ES-I3 (cell line): ENCODE measurements around the gene ACBD3.
"Not testable (repeated sequence)": the region's sequence is repeated elsewhere in the genome, so short reads cannot be mapped to it uniquely, and the experiment has no call there.

Source experiments
- H3K36me3 ChIP-seq: 2 replicates; pipeline ENCODE4 v1.6.1; 2013; ENCODE audit warnings: mild to moderate bottlenecking, low read length, control low read depth, moderate library complexity; ENCODE audit not compliant: insufficient read depth
- H3K4me1 ChIP-seq: 2 replicates; pipeline ENCODE4 v1.6.1; 2013; ENCODE audit warnings: mild to moderate bottlenecking, control low read depth, low read length; ENCODE audit not compliant: insufficient read depth
- H3K9ac ChIP-seq: 2 replicates; pipeline ENCODE4 v1.6.1; 2013; ENCODE audit warnings: low read depth, mild to moderate bottlenecking, low read length, moderate library complexity
- H3K9me3 ChIP-seq: 2 replicates; pipeline ENCODE4 v1.6.1; 2013; ENCODE audit warnings: mild to moderate bottlenecking, low read length, moderate library complexity; ENCODE audit not compliant: control insufficient read depth, insufficient read depth

ACBD3 gene

DNA sequence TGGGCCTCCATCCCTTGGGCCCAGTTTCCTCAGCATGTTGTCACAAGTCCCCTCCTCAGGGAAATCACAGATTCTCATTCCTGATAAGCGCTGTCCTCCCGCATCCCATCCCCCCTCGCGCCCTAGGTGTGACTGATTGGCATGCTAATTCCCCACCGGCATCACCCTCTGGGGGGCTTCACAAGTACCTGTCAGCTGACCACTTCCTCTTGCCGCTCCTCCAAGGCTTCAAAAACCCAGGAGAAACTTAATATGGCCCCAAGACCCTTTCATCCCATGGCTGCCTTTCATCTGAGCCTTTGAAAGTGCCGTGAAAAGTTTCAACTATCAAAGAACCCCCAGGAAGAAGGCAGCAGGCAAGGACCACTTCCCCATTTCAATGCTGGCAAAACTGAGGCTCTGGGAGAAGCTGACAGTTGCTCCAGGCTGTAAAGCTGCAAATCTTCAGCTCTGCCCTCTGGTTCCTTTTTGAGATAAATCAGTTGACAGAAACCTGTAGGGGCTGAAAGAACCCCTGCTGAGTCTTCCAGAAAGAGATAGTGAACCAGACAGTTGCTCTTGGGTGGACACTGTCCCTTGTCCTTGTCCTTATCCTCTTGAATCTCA is 24.1 kb upstream of the ACBD3 start:
- Histone ChIP-seq H3K9ac (no peak overlapping the region), H3K9me3 (no peaks in the 10 kb centered on the region), H3K4me1 (peaks cover 27% of the 10 kb centered on the region), H3K36me3 (no peaks in the 10 kb centered on the region)

DNA sequence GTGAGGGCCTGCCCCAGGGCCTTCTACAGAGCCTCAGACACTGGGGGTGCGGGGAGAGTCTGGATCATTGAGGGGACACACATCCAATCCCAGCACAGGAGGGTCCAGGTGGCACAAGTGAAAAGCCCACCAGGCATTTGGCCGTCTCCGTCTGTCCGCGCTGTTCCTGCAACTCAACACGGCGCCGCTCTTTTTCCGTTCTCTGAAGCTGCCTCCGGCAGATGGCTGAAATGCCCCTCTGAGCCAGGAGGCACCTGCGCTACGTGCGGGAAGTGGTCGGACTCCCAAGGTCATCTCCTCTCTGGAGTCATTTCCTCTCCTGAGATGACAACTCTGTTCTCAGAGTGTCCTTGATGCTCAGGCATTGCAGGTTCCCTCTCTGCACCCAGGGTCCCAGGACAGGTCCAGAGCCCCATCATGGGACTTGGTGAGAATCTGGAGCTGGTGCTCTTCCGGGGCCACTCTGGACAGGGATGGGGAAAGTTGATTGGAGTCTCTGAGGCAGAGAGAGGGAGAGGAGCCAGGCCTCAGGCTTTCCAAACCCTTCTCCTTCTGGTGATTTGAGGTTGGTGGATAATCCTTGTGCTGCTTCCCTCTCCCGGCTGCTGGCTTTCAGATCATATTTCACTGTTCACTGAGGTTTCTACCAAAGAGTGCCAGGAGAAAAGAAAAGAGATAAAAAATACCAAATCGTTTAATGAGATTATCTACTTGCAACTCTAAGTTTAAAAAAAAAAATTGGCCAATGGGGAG is 22.9 kb upstream of the ACBD3 start:
- peaks cover 21% of the 10 kb centered on the region for H3K4me1 ChIP-seq
- no peaks in the 10 kb centered on the region for H3K36me3 ChIP-seq
- H3K9ac ChIP-seq: no peak overlapping the region
- no peaks in the 10 kb centered on the region for H3K9me3 ChIP-seq

DNA sequence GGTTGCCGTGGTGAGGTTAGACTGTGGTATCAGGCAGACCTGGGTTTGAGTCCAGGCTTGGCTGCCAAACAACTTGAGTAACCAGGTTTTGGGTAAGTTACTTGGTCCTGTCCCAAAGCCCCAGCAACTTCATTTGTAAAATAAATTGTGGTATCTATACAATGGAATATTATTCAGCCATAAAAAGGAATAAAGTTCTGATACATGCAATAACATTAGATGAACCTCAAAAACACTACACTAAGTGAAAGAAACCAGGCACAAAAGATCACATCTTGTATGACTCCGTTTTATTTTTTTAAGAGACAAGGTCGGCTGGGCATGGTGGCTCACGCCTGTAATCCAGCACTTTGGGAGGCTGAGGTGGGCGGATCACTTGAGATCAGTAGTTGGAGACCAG is 20.5 kb upstream of the ACBD3 start:
- Histone ChIP-seq H3K36me3 (no peaks in the 10 kb centered on the region), H3K9me3 (no peaks in the 10 kb centered on the region), H3K9ac (no peak overlapping the region), H3K4me1 (peaks cover 27% of the 10 kb centered on the region)

DNA sequence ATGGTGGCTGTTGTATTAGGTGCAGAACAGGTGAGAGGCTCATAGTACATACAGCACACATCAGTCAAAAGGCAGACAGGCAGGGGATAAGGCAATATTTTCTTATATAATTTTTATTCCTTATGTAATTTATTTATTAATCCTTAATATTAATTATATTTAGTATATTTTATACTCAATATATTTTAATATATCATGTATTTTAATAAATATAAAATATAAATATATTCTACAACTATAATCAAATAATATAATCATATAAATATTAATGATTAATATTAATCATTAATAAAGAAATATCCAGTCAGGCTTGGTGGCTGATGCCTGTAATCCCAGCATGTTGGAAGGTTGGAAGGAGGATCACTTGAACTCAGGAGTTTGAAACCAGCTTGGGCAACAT is 17.7 kb upstream of the ACBD3 start:
- Histone ChIP-seq H3K4me1 (peaks cover 9% of the 10 kb centered on the region; the same call in 1 of the 2 replicates), H3K36me3 (no peaks in the 10 kb centered on the region), H3K9ac (no peak overlapping the region), H3K9me3 (no peaks in the 10 kb centered on the region)

GRCh38 chr1:226203655-226204054 is 17.1 kb upstream of the ACBD3 start:
- Histone ChIP-seq H3K4me1 (peaks cover 9% of the 10 kb centered on the region; the same call in 1 of the 2 replicates), H3K9ac (no peak overlapping the region), H3K36me3 (no peaks in the 10 kb centered on the region), H3K9me3 (no peaks in the 10 kb centered on the region)

DNA sequence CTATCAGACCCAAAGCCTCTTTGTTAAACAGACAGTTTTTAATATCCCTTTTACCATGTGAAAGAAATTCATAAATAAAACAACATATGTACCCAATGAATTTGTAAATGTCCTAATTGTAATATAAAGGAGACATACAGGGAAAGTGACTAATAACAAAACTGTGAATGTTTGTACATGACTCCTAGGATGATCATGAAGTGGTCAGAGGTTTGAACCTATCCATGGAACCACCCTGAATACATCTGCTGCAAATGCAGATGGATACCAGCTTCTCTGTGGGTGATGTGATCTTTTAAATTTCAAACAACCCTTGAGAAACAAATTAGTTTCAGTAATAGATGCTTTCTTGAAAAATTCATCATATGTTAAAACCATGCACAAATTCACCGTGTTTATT is 16.7 kb upstream of the ACBD3 start:
- no peaks in the 10 kb centered on the region for H3K9me3 ChIP-seq
- H3K4me1 ChIP-seq: peaks cover 9% of the 10 kb centered on the region; the same call in 1 of the 2 replicates
- H3K9ac ChIP-seq: no peak overlapping the region
- H3K36me3 ChIP-seq: no peaks in the 10 kb centered on the region

DNA sequence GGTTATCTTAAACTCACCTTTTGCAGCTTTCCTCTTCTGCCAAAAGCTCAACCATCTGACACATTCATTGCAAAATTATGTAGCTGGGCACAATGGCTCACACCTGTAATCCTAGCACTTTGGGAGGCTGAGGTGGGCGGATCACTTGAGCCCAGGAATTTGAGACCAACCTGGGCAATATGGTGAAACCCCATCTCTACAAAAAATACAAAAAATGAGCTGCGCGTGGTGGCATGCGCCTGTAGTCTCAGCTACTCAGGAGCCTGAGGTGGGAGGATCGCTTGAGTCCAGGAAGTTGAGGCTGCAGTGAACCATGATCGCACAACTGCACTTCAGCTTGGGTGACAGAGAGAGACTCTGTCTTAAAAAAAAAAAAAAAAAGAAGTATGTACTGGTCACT is 16.1 kb upstream of the ACBD3 start:
- H3K4me1 ChIP-seq, H3K36me3 ChIP-seq, H3K9me3 ChIP-seq, H3K9ac ChIP-seq: not testable (repeated sequence)

GRCh38 chr1:226202246-226202645 is 15.7 kb upstream of the ACBD3 start:
- no peaks in the 10 kb centered on the region for H3K36me3 ChIP-seq
- H3K9me3 ChIP-seq: no peaks in the 10 kb centered on the region
- H3K9ac ChIP-seq: no peak overlapping the region
- peaks cover 9% of the 10 kb centered on the region; the same call in 1 of the 2 replicates for H3K4me1 ChIP-seq

DNA sequence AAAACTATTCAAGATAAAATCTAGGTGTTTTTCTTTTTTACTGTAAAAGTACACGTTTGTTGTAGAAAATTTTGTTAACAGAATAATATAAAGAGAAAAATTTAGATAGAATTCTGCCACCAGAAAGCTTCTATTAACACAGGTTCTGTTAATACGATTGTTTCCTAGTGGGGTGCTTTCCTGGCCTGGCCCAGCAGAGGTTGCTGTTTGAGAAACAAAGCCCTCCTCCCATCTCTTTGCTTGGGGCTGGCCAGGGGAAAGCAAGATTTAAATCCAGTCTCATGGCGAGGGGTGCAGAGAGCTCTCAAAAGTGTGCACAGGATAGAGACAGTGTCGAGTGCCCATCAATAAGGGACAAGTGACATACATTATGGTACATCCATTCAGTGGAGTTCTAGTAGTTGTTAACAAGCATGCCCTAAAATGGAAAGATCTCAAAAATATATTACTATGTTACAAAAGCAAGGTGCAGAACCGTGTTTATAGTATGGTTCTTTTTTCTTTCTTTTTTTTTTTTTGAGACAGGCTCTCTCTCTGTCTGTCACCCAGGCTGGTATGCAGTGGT is 14.6 kb upstream of the ACBD3 start:
- no peak overlapping the region for H3K9ac ChIP-seq
- no peaks in the 10 kb centered on the region for H3K36me3 ChIP-seq
- H3K9me3 ChIP-seq: no peaks in the 10 kb centered on the region
- peaks cover 9% of the 10 kb centered on the region; the same call in 1 of the 2 replicates for H3K4me1 ChIP-seq

GRCh38 chr1:226199971-226200370 is 13.4 kb upstream of the ACBD3 start:
- no peak overlapping the region for H3K9ac ChIP-seq
- H3K36me3 ChIP-seq: no peaks in the 10 kb centered on the region
- no peaks in the 10 kb centered on the region for H3K9me3 ChIP-seq
- peaks cover 9% of the 10 kb centered on the region; the same call in 1 of the 2 replicates for H3K4me1 ChIP-seq

DNA sequence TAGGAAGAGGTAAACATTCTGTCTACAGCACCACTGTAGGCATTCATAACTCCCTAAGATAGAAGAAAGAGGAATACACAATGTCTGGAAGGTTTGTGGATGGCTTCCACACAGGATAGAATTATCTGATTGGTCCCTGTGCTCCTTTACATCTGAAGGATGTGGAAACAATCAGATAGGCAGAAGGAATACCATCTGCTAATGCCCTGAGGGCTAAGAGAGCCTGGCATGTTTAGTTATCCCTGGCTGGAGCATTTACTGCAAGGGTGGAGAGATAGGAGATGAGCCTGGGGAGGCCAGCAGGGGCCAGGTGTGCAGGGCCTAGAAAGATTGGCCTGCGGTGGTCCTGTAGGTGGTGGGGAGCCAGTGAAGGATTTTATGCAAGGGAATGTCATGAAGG is 8.6 kb upstream of the ACBD3 start:
- Histone ChIP-seq H3K36me3 (no peaks in the 10 kb centered on the region), H3K9ac (no peak overlapping the region), H3K4me1 (no peaks in the 10 kb centered on the region), H3K9me3 (no peaks in the 10 kb centered on the region)

GRCh38 chr1:226187380-226187779 is 839 bp upstream of the ACBD3 start:
- peak overlapping the region; percentile 90 for H3K9ac ChIP-seq

DNA sequence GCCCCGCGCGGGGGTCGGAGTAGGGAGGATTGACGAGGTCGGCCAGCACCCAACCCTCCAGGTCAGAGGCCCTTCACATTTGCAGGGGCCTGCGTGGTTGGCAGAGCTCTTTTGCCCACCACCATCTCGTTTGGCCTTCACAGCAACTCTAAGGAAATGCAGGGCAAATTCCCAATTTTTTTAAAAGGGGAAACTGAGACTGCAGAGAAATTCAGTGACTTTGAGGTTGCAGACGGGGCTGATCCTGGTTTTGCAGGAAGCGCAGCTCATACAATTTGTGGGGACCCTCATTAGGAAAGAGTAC is 430 bp upstream of the ACBD3 start:
- H3K9ac ChIP-seq: peak overlapping the region; percentile 90

More at GRCh38 chr1:226187380-226187779, 839 bp upstream of the ACBD3 start:
- Histone ChIP-seq H3K9me3 (no peaks in the 10 kb centered on the region), H3K4me1 (peaks cover 9% of the 10 kb centered on the region), H3K36me3 (no peaks in the 10 kb centered on the region)

DNA sequence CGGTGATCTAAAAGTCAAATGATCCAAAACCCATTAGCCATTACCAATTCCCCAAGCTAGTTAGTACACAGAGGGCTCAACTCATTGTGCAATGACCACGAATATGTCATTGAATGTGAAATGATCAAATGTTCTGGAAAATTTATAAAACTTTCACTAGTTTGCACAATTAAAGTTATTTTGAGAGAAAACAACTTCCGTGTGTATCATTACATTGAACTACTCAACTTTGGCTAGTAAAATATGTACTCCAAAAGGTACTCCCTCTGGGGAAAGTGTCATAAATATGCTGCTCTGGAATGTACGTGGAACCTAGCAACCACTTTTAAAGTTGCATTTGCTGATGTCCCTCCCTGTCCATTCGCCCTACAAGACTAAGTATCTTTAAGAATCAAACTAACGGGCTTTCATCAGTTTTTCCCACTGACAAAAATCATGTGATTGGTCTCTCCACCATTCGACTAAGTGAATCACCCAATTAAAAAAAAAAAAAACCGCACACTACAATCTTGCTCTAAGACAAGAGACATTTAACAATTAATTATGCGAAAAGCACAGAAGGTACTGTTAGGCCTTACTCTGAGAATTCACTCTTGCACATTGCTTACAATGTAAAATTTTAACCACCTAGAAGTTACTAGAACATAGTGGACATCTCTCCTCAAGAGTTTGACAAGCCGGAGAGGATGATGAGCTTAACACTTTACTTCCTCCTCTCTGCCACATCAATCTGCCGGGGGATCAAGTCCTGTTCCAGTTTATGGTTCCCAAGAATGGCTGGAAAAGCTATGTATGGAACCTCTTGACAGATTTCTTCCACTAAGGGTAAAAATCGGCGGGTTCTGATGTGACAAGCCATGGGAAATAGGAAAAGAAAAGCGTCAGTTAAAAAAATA is 1.2 kb downstream of the ACBD3 start:
- Histone ChIP-seq H3K9ac (peak overlapping the region; percentile 90), H3K9me3 (no peaks in the 10 kb centered on the region), H3K4me1 (peaks cover 9% of the 10 kb centered on the region), H3K36me3 (no peaks in the 10 kb centered on the region; the same call in 1 of the 2 replicates)

More for the DNA sequence above, 430 bp upstream of the ACBD3 start:
- Histone ChIP-seq H3K4me1 (peaks cover 9% of the 10 kb centered on the region), H3K36me3 (no peaks in the 10 kb centered on the region), H3K9me3 (no peaks in the 10 kb centered on the region)
